Gastroesophageal sphincter (tissue), 4 donors: ENCODE results near the gene CLASP1. TPM values are rescaled to one million over a fixed set of nuclear protein-coding genes. Genes with fewer than 3 reads are reported as not detected.

Experiments used
- ATAC-seq: fragments of 150-250 bp; one replicate; pipeline ENCODE4 v1.9.1; 2016; ENCODE audit warnings: mild to moderate bottlenecking, moderate library complexity
- H3K27ac ChIP-seq, 4 donors: fragments of 200-600 bp; sonication (generic) in 3 of 4; 1 replicate in 3 of 4; 2 replicates in 1 of 4; pipeline ENCODE4 v1.5.1; 2016 to 2019
- H3K27me3 ChIP-seq: fragments of 200-600 bp; sonication (generic); one replicate; pipeline ENCODE4 v1.5.1; 2019
- H3K36me3 ChIP-seq, 2 donors: fragments of 200-600 bp; sonication (generic); one replicate each; pipeline ENCODE4 v1.5.1; 2019; ENCODE audit warnings: control low read depth in 1 of 2
- H3K4me1 ChIP-seq, 3 donors: fragments of 200-600 bp; sonication (generic); 1 replicate in 2 of 3; 2 replicates in 1 of 3; pipeline ENCODE4 v1.5.1; 2016 to 2019; ENCODE audit warnings: control low read depth in 2 of 3
- H3K4me3 ChIP-seq, 2 donors: fragments of 200-600 bp; sonication (generic); one replicate each; pipeline ENCODE4 v1.5.1; 2019; ENCODE audit warnings: mild to moderate bottlenecking in 1 of 2, moderate library complexity in 1 of 2
- H3K9me3 ChIP-seq, 3 donors: fragments of 200-600 bp; sonication (generic); one replicate each; pipeline ENCODE4 v1.5.1; 2017 to 2019; ENCODE audit warnings: control low read depth in 2 of 3
- EP300 ChIP-seq: sonication (generic); formaldehyde crosslinking; IDR thresholded peaks from one replicate; pipeline ENCODE4 v1.6.1; 2017; ENCODE audit warnings: antibody characterized with exemption, mild to moderate bottlenecking
- POLR2A ChIP-seq, 2 donors: fragments of 450-650 bp; IDR thresholded peaks; one replicate each; pipeline ENCODE4 v1.6.1; 2017; ENCODE audit warnings: antibody characterized with exemption in 2 of 2, mild to moderate bottlenecking in 2 of 2, moderate library complexity in 1 of 2
- POLR2AphosphoS5 ChIP-seq: sonication (generic); formaldehyde crosslinking; IDR thresholded peaks from one replicate; pipeline ENCODE4 v1.6.1; 2017; ENCODE audit warnings: antibody characterized with exemption
- WGBS, 2 donors: methylation state at CpG; one replicate each; pipeline ENCODE4 v1.1.5; 2018; ENCODE audit warnings: low coverage in 1 of 2; 5-methylcytosine and 5-hydroxymethylcytosine counted together
- total RNA-seq, 4 donors: library from RNA; depleted of rRNA; stranded (reverse); fragments of >200 nt; gene quantifications; one replicate each; pipeline ENCODE4 v1.1.0, GENCODE V29; 2016
- TF ChIP-seq, protein P1 (sequence below), 4 experiments: fragments of 200-600 bp in 2 of 4; fragments of 450-650 bp in 2 of 4; sonication (generic) in 1 of 4; IDR thresholded peaks; one replicate each; pipeline ENCODE4 v1.5.1; 2017 to 2019; ENCODE audit warnings: antibody characterized with exemption in 4 of 4, mild to moderate bottlenecking in 2 of 4, moderate library complexity in 2 of 4

Gene CLASP1
- total RNA-seq, 4 donors from 2014 or later, result 72.0 to 108 (median 84.7) TPM

DNA sequence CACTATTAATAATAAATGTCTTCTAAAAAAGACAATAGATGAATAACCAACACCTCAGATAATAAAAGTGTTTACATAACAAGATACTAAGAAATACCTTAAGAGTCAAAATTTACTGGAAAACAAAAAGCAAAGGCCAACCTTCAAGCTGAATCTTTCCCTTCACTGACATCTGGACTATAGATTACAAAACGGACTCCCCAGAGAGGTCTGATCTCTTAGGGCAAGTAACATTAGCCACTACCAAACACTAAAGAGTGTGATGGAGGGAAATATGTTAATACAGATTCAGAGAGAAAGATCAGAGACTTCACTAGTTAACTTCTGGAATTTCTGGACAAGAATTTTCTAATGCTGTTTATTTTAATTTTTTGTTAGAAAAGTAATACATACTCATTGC, 13.9 kb downstream of the CLASP1 start:
- H3K27ac ChIP-seq, result peak overlapping the region in 1 of 4 donors; percentile 44
- H3K4me3 ChIP-seq, result no peak overlapping the region
- H3K27me3 ChIP-seq, result no peaks in the 10 kb centered on the region
- TF ChIP-seq POLR2A (IDR thresholded peaks at IDR 0.05) (no peak), POLR2AphosphoS5 (no peak), EP300 (no peak)
- TF ChIP-seq, protein P1, sequence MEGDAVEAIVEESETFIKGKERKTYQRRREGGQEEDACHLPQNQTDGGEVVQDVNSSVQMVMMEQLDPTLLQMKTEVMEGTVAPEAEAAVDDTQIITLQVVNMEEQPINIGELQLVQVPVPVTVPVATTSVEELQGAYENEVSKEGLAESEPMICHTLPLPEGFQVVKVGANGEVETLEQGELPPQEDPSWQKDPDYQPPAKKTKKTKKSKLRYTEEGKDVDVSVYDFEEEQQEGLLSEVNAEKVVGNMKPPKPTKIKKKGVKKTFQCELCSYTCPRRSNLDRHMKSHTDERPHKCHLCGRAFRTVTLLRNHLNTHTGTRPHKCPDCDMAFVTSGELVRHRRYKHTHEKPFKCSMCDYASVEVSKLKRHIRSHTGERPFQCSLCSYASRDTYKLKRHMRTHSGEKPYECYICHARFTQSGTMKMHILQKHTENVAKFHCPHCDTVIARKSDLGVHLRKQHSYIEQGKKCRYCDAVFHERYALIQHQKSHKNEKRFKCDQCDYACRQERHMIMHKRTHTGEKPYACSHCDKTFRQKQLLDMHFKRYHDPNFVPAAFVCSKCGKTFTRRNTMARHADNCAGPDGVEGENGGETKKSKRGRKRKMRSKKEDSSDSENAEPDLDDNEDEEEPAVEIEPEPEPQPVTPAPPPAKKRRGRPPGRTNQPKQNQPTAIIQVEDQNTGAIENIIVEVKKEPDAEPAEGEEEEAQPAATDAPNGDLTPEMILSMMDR (IDR thresholded peaks at IDR 0.05), result no peak
- peaks cover 0 to 48% (median 11%) of the 10 kb centered on the region in 3 donors for H3K4me1 ChIP-seq
- ATAC-seq, result no peak
- no peaks in the 10 kb centered on the region for H3K9me3 ChIP-seq
- WGBS, 2 donors, result 37 to 43% methylated on average over 1 of the region's 1 CpG
- H3K36me3 ChIP-seq, result peaks cover 0 to 9% of the 10 kb centered on the region in 2 donors

DNA sequence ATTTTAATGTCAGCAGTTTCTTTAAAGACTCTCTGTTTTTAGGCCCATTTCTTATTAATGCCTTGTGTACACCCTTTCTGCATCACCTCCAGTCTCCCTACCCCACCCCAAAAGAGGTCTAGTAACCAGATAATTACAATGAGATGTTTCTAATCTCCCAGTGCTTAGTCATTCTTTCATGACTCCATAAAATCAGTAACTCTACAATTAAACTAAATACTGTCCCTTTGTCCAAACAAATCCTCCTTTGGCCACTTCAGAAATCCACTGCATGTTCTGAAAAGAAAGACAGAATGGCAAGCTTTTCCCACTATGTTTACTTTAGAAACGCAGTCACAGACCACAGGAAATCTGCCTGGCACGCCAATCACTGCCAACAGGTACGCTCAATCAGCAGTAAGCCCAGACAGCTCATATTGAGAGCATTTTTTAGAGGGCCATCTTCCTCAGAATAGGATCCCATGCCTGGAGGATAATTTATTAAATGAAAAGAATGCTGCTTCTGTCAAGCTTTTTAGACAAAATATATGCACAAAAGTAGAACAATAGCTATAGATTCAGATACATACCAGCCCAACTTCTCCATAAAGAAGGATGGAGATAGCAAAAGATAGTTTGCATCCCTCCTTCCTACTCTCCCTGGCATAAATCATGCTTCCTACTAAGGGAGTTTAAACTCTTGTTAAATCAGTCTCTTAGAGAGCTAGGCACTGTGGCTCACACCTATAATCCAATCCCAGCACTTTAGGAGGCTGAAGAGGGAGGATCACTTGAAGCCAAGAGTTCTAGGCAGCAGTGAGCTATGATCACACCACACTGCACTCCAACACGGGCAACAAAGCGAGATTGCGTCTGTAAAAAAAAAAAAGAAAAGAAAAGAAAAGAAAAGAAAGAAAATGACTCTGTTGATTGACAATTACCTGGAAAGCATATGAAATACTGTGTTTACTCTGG, 14.6 kb downstream of the CLASP1 start:
- H3K4me3 ChIP-seq, result no peak overlapping the region
- H3K36me3 ChIP-seq, result peaks cover 0 to 9% of the 10 kb centered on the region in 2 donors
- H3K27me3 ChIP-seq, result no peaks in the 10 kb centered on the region
- TF ChIP-seq POLR2AphosphoS5, result no peak
- TF ChIP-seq POLR2A (IDR thresholded peaks at IDR 0.05), result no peak
- H3K27ac ChIP-seq, result peak overlapping the region in 3 of 4 donors; percentile 30 to 44 (median 38)
- peaks cover 0 to 44% (median 11%) of the 10 kb centered on the region in 3 donors for H3K4me1 ChIP-seq
- 47 to 68% methylated on average over 6 of the region's 6 CpGs for WGBS, 2 donors
- no peak for ATAC-seq
- H3K9me3 ChIP-seq, result no peaks in the 10 kb centered on the region

DNA sequence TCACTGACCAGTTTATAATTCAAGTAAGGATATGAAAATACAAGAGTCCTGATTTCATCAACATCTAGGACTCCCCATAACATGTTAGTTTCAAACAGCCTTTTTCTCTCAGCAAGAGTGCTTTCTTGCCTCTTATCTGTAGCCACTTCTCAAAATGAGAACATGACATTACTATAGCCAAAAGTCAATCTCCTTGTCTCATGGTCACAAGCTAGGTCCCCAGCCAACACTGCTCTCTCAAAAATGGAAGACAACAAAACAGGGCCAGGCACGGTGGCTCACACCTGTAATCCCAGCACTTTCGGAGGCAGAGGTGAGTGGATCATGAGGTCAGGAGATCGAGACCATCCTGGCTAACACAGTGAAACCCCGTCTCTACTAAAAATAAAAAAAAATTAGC, 15.8 kb downstream of the CLASP1 start:
- WGBS, 2 donors, result no CpG with 5 or more reads among the region's 4 CpGs
- Histone ChIP-seq H3K27me3 (no peaks in the 10 kb centered on the region), H3K4me3 (no peak overlapping the region), H3K9me3 (no peaks in the 10 kb centered on the region), H3K27ac (peak overlapping the region in 2 of 4 donors; percentile 30 to 44), H3K4me1 (peaks cover 0 to 48% (median 11%) of the 10 kb centered on the region in 3 donors), H3K36me3 (no peaks in the 10 kb centered on the region)
- no peak for ATAC-seq
- TF ChIP-seq POLR2A (IDR thresholded peaks at IDR 0.05) (no peak), EP300 (no peak), POLR2AphosphoS5 (no peak)
- TF ChIP-seq, protein P1 (IDR thresholded peaks at IDR 0.05), result no peak

DNA sequence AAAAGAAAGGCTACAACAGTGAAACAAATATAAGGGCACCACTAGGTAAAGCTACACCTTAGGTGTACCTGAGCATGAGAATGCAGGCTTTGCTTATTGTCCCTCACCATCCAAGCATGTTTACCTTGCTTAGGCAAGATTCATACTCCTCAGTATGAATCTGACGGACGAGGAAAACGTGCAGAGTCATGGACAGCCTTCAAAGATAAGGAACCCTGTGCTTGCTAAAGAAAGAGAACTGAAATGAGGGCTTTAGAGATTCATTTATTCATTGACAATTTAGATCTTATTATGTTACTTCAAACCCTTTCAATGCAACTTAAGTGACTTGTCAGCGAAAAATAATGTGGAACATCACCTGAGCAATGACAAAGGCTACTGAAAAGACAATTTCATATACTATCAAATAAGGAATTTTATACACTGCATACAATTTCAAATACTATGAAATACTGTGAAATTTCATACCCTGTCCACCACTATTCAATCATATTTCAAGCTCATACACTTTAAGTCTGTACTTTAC, 21.7 kb downstream of the CLASP1 start:
- no peak for ATAC-seq
- no peak overlapping the region for H3K4me3 ChIP-seq
- H3K4me1 ChIP-seq, result peaks cover 0 to 47% (median 11%) of the 10 kb centered on the region in 3 donors
- H3K9me3 ChIP-seq, result peaks cover 0 to 8% (median 0%) of the 10 kb centered on the region in 3 donors
- TF ChIP-seq, protein P1 (IDR thresholded peaks at IDR 0.05), result no peak
- no peak for TF ChIP-seq POLR2A (IDR thresholded peaks at IDR 0.05)
- TF ChIP-seq EP300, result no peak
- no peak for TF ChIP-seq POLR2AphosphoS5
- H3K27me3 ChIP-seq, result no peaks in the 10 kb centered on the region
- H3K36me3 ChIP-seq, result no peaks in the 10 kb centered on the region
- H3K27ac ChIP-seq, result peak overlapping the region in 3 of 4 donors; percentile 3 to 73 (median 72)
- 88 to 91% methylated on average over 4 of the region's 4 CpGs for WGBS, 2 donors

DNA sequence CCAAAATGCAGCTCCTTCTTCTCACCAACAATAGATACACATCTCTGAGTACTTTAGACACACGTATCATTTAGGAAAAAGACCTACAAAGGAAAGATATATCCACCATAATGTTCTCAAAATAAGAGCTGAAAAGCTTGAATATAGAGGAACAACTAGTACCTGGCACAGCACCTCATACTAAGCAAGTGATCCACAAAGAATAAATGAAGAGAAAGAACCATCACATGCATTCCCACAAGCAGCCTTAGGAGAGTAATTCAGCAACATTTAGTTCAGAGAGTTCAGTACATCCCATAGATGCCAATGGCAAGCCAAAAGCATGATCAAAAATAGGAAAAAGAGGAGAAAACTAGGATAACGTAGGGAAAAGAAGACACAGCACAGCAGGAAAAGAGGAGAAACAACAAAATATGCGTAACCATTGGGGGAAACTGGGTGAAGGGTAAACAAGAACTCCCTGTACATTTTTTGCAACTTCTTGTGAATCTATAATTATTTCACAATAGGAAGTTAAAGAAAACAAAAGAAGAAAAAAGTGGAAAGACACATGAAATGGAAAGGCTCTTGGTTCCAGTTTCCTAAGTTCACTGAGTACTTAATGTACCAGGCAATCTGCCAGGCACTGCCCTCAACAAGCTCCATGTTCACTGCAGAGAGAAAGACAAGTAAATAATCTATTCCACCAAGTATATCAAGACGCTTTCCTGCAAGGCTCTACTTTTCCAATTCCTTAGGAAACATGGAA, 22.3 kb downstream of the CLASP1 start:
- H3K27me3 ChIP-seq, result no peaks in the 10 kb centered on the region
- no peak for ATAC-seq
- H3K4me3 ChIP-seq, result no peak overlapping the region
- H3K4me1 ChIP-seq, result peaks cover 0 to 41% (median 11%) of the 10 kb centered on the region in 3 donors
- H3K27ac ChIP-seq, result peak overlapping the region; percentile 53 to 84 (median 72)
- no peaks in the 10 kb centered on the region for H3K36me3 ChIP-seq
- H3K9me3 ChIP-seq, result peaks cover 0 to 8% (median 0%) of the 10 kb centered on the region in 3 donors
- TF ChIP-seq, protein P1 (IDR thresholded peaks at IDR 0.05), result no peak
- TF ChIP-seq POLR2AphosphoS5 (peak; percentile 62), POLR2A (IDR thresholded peaks at IDR 0.05) (no peak), EP300 (no peak)
- WGBS, 2 donors, result 82 to 86% methylated on average over 4 of the region's 4 CpGs
